Measurements from ENCODE around the gene TRIM28.
A peak's percentile ranks its signal among the peaks of the same experiment; 100 is the strongest.

Gene TRIM28

GRCh38 chr19:58560007-58560887 is 16.4 kb downstream of the TRIM28 start:
- H3K4me3 ChIP-seq (ENCODE audit: low read length in 2 of 2), result peak overlapping the region; percentile 77 to 84

GRCh38 chr19:58560921-58561320 is 17.1 kb downstream of the TRIM28 start:
- no peak overlapping the region for H3K23ac ChIP-seq (ENCODE audit: low read depth, low read length, poor library complexity)
- no peak for DNase-seq (ENCODE audit: low spot score)
- H3K4ac ChIP-seq (ENCODE audit: low read length), result no peak overlapping the region
- no peak overlapping the region for H3K4me3 ChIP-seq (ENCODE audit: low read length in 2 of 2)
- peaks cover 6% of the 10 kb centered on the region for H3K79me1 ChIP-seq (ENCODE audit: low read depth, low read length)
- no peak overlapping the region for H2BK15ac ChIP-seq (ENCODE audit: low read length)
- H3K27ac ChIP-seq (replicated peaks; ENCODE audit: low read length), result no peak overlapping the region
- no peak overlapping the region for H2BK120ac ChIP-seq (ENCODE audit: low read depth, low read length)
- H3K18ac ChIP-seq (ENCODE audit: low read length), result no peak overlapping the region
- no peak overlapping the region for H3K9ac ChIP-seq (ENCODE audit: low read depth, low read length, poor library complexity)
- no peak overlapping the region for H2AK5ac ChIP-seq (ENCODE audit: low read depth, low read length)
- no peak overlapping the region for H4K91ac ChIP-seq (ENCODE audit: low read depth, low read length, poor library complexity)
- peaks cover 13 to 24% of the 10 kb centered on the region in 2 donors for H3K4me1 ChIP-seq (ENCODE audit: control insufficient read depth in 2 of 2, insufficient read depth in 1 of 2, low read depth in 1 of 2, low read length in 2 of 2)
- peaks cover 0 to 6% of the 10 kb centered on the region in 2 donors for H3K9me3 ChIP-seq (replicated peaks in 1 of 2; ENCODE audit: control insufficient read depth in 2 of 2, insufficient read depth in 1 of 2, low read depth in 1 of 2, low read length in 2 of 2)
- H4K8ac ChIP-seq (ENCODE audit: low read depth, low read length), result no peak overlapping the region
- peaks cover 13 to 48% of the 10 kb centered on the region in 2 donors for H3K36me3 ChIP-seq (replicated peaks in 1 of 2; ENCODE audit: control insufficient read depth in 2 of 2, insufficient read depth in 2 of 2, low read length in 2 of 2)
- H2AFZ ChIP-seq (ENCODE audit: low read length), result no peak overlapping the region
- no peak overlapping the region for H3K4me2 ChIP-seq (ENCODE audit: insufficient read depth, low read length, poor library complexity, severe bottlenecking)
- no peak overlapping the region for H3K14ac ChIP-seq (ENCODE audit: low read length)
- H2BK12ac ChIP-seq (ENCODE audit: low read length), result no peak overlapping the region
- no peak overlapping the region for H2BK5ac ChIP-seq (ENCODE audit: low read length)
- H3K27me3 ChIP-seq (ENCODE audit: control insufficient read depth in 3 of 3, insufficient read depth in 3 of 3, low read depth in 1 of 3, low read length in 3 of 3), result peaks cover 0 to 22% (median 0%) of the 10 kb centered on the region in 3 experiments

More at GRCh38 chr19:58560007-58560887, 16.4 kb downstream of the TRIM28 start:
- WGBS, 2 donors (ENCODE audit: extremely low coverage in 2 of 2, insufficient read length in 2 of 2, insufficient replicate concordance in 1 of 2), result no CpG with 5 or more reads among the region's 8 CpGs
- H2BK5ac ChIP-seq (ENCODE audit: low read length), result peak overlapping the region; percentile 97
- peak overlapping the region; percentile 93 for H4K91ac ChIP-seq (ENCODE audit: low read depth, low read length, poor library complexity)
- peaks cover 0 to 6% of the 10 kb centered on the region in 2 donors for H3K9me3 ChIP-seq (replicated peaks in 1 of 2; ENCODE audit: control insufficient read depth in 2 of 2, insufficient read depth in 1 of 2, low read depth in 1 of 2, low read length in 2 of 2)
- no peak overlapping the region for H2BK12ac ChIP-seq (ENCODE audit: low read length)
- H3K27me3 ChIP-seq (ENCODE audit: control insufficient read depth in 3 of 3, insufficient read depth in 3 of 3, low read depth in 1 of 3, low read length in 3 of 3), result peaks cover 0 to 22% (median 0%) of the 10 kb centered on the region in 3 experiments
- peak overlapping the region; percentile 95 for H3K23ac ChIP-seq (ENCODE audit: low read depth, low read length, poor library complexity)
- no peak overlapping the region for H3K14ac ChIP-seq (ENCODE audit: low read length)
- H3K9ac ChIP-seq (ENCODE audit: low read depth, low read length, poor library complexity), result peak overlapping the region; percentile 84
- peak overlapping the region; percentile 89 for H2BK15ac ChIP-seq (ENCODE audit: low read length)
- peak overlapping the region; percentile 76 for H3K4me2 ChIP-seq (ENCODE audit: insufficient read depth, low read length, poor library complexity, severe bottlenecking)
- peaks cover 6% of the 10 kb centered on the region for H3K79me1 ChIP-seq (ENCODE audit: low read depth, low read length)
- H2AK5ac ChIP-seq (ENCODE audit: low read depth, low read length), result peak overlapping the region; percentile 95
- H4K8ac ChIP-seq (ENCODE audit: low read depth, low read length), result no peak overlapping the region
- H3K36me3 ChIP-seq (replicated peaks in 1 of 2; ENCODE audit: control insufficient read depth in 2 of 2, insufficient read depth in 2 of 2, low read length in 2 of 2), result peaks cover 16 to 54% of the 10 kb centered on the region in 2 donors
- H2BK120ac ChIP-seq (ENCODE audit: low read depth, low read length), result no peak overlapping the region
- H3K27ac ChIP-seq (replicated peaks; ENCODE audit: low read length), result peak overlapping the region; percentile 56
- no peak for DNase-seq (ENCODE audit: low spot score)
- peak overlapping the region; percentile 86 for H3K4ac ChIP-seq (ENCODE audit: low read length)
- no peak overlapping the region for H2AFZ ChIP-seq (ENCODE audit: low read length)
- H3K4me1 ChIP-seq (ENCODE audit: control insufficient read depth in 2 of 2, insufficient read depth in 1 of 2, low read depth in 1 of 2, low read length in 2 of 2), result peaks cover 17 to 28% of the 10 kb centered on the region in 2 donors
- H3K18ac ChIP-seq (ENCODE audit: low read length), result peak overlapping the region; percentile 96

- WGBS, 2 donors (ENCODE audit: extremely low coverage in 2 of 2, insufficient read length in 2 of 2, insufficient replicate concordance in 1 of 2), result no CpG with 5 or more reads among the region's 16 CpGs
- peaks cover 13 to 24% of the 10 kb centered on the region in 2 donors for H3K4me1 ChIP-seq (ENCODE audit: control insufficient read depth in 2 of 2, insufficient read depth in 1 of 2, low read depth in 1 of 2, low read length in 2 of 2)
- H3K79me1 ChIP-seq (ENCODE audit: low read depth, low read length), result peaks cover 4% of the 10 kb centered on the region
- peak overlapping the region; percentile 97 for H2BK15ac ChIP-seq (ENCODE audit: low read length)
- H2BK120ac ChIP-seq (ENCODE audit: low read depth, low read length), result no peak overlapping the region
- H2AK5ac ChIP-seq (ENCODE audit: low read depth, low read length), result peak overlapping the region; percentile 85
- no peak overlapping the region for H3K27ac ChIP-seq (replicated peaks; ENCODE audit: low read length)
- peak overlapping the region; percentile 91 for H2BK12ac ChIP-seq (ENCODE audit: low read length)
- H3K27me3 ChIP-seq (ENCODE audit: control insufficient read depth in 3 of 3, insufficient read depth in 3 of 3, low read depth in 1 of 3, low read length in 3 of 3), result peaks cover 0 to 22% (median 0%) of the 10 kb centered on the region in 3 experiments
- H4K91ac ChIP-seq (ENCODE audit: low read depth, low read length, poor library complexity), result no peak overlapping the region
- DNase-seq (ENCODE audit: low spot score), result no peak
- H2AFZ ChIP-seq (ENCODE audit: low read length), result no peak overlapping the region
- H3K36me3 ChIP-seq (replicated peaks in 1 of 2; ENCODE audit: control insufficient read depth in 2 of 2, insufficient read depth in 2 of 2, low read length in 2 of 2), result peaks cover 7 to 45% of the 10 kb centered on the region in 2 donors
- H3K9ac ChIP-seq (ENCODE audit: low read depth, low read length, poor library complexity), result peak overlapping the region; percentile 95
- peak overlapping the region; percentile 68 for H3K4me2 ChIP-seq (ENCODE audit: insufficient read depth, low read length, poor library complexity, severe bottlenecking)
- H3K18ac ChIP-seq (ENCODE audit: low read length), result peak overlapping the region; percentile 97
- H3K14ac ChIP-seq (ENCODE audit: low read length), result no peak overlapping the region
- peak overlapping the region; percentile 97 for H3K4ac ChIP-seq (ENCODE audit: low read length)
- H2BK5ac ChIP-seq (ENCODE audit: low read length), result no peak overlapping the region
- H4K8ac ChIP-seq (ENCODE audit: low read depth, low read length), result peak overlapping the region; percentile 97
- H3K9me3 ChIP-seq (replicated peaks in 1 of 2; ENCODE audit: control insufficient read depth in 2 of 2, insufficient read depth in 1 of 2, low read depth in 1 of 2, low read length in 2 of 2), result peaks cover 0 to 6% of the 10 kb centered on the region in 2 donors
- H3K4me3 ChIP-seq (ENCODE audit: low read length in 2 of 2), result no peak overlapping the region
- H3K23ac ChIP-seq (ENCODE audit: low read depth, low read length, poor library complexity), result peak overlapping the region; percentile 98
Measured at GRCh38 chr19:58561373-58562121, 17.7 kb downstream of the TRIM28 start.
